Occipital lobe (tissue), 2 donors: Measurements from ENCODE around the gene LY9. TPM values are rescaled to one million over a fixed set of nuclear protein-coding genes. Genes with fewer than 3 reads are reported as not detected.
"Not testable (repeated sequence)": the region's sequence is repeated elsewhere in the genome, so short reads cannot be mapped to it uniquely, and the experiment has no call there.

ENCODE experiments used
- DNase-seq: peaks from one replicate; lab custom pipeline; 2025; lab: John Stamatoyannopoulos, UW
- total RNA-seq: library from RNA; depleted of rRNA; stranded (reverse); fragments of >200 nt; gene quantifications from one replicate; pipeline ENCODE4 v1.2.3, GENCODE V29; 2014

Gene LY9
- total RNA-seq, 1 donor from 2014 or later: not detected

DNA sequence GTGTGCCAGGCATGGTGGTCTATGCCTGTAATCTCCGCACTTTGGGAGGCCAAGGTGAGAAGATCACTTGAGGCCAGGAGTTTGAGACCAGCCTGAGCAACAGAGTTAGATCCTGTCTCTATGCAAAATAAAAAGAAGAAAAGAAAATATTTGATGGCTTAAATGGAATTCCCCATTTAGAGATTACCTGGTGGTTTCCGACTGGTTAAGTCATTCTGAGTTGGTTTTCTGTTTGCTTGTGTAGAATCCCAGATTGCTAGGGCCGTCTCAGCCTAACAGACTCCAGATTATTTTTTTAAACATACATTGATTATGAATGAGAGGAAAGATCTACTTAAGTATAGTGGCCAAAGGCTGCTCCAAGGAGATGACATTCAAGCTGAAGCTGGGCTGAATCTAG lies 22.9 kb upstream of the LY9 start:
- DNase-seq: no peak

DNA sequence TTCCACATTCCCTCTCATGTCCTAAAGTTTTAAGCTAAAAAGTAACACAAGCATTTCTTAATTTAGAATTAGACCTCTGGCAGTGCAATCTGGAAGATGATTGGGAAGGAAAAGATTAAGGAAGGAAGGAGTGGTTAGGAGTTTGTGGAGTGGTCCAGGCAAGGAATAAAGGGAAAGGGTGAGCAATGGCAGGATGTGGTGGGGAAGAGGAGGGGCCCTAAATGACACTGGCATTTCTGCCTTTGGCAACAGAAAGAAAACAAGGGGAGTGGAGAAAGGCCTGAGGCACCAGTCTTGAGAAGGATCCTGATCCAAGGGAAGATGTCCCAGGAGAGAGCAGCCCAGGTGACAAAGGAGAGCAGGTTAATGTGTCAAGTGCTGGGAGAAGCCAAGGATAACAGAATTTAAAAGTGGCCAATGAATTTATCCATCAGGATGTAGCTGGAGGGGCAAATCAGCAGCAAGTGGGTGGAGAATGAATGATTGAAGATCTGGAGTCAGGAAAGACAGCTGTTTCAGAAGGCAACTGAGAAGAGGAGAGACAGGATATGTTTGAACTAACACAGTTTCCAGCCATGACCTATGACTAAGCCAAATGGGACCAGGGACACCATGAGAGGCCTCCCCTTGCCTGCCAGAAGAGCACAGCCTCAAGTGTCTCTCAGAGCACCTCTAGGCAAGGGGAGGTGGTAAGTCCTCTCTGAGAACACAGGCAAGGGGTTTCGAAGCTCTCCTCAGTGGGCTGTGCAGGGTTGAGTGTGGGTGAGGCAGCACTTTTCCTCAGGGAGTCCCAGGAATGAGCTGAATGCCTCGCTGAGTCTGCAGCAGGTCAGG lies 20.9 kb upstream of the LY9 start:
- DNase-seq: no peak

DNA sequence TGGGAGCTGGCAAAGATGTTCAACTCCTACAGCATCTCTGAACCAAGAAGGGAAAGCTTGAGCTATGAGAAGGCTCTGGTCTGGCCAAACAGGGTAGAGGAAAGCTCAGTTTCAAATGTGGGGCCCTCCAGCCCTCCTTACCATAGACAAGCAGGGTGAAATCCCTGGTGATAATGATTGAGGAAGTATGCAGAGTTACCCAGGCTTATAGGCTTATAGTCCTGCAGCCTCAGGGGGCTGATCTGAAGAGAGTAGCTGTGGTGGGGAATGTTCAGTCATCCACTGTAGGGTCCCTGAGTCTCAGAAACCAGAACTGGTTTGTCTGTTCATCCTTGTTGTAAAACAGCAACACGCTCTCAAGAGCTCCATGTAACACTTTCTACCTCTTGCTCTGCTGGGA lies 19.8 kb upstream of the LY9 start:
- DNase-seq: no peak

DNA sequence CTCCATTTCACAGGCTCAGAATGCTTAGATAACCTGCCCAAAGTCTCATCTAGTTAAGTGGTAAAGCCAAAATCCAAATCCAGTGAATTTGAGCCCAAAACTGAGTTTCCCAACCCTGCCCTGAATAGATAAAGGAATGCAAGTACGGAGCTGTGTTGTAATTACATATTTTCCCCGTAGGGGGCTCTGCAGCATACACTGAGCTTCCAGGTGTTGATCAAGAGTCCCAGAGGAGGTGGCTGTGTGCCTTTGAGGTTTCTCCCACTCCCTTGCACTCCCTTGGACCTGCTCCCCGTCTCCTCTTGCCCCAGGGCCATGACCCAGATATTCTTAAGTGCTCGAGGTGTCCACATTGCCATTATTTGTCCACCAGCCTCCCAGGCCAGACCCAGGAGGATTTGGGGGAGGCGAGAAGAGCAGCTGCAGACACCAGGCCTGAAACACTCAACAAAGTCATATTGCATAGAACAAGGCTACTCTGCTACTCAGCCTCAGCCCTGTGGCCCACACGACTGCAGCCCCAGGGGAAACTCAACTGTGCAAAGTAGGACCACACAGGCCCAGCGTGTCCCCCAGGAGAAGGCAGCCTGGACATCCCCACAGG lies 18.4 kb upstream of the LY9 start:
- DNase-seq: no peak

DNA sequence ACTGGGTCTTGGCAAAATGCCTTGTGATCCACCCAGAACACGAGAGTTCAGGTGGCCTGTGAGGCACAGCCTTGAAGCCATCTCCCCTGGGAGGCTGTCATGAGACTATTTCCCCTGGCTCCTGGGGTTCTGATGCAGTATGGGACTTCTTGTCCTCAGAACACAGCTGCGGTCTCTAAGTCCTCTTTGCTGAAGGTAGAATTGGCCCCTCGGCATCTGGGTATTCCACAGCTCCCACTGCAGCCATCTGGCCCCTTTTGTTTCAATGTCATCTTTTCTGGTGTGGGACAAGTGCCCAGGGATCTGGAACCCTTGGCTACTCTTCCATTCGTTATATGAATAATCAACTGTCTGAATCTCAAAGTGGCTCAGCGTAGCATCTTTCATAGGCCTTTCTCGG lies 17.0 kb upstream of the LY9 start:
- DNase-seq: no peak

DNA sequence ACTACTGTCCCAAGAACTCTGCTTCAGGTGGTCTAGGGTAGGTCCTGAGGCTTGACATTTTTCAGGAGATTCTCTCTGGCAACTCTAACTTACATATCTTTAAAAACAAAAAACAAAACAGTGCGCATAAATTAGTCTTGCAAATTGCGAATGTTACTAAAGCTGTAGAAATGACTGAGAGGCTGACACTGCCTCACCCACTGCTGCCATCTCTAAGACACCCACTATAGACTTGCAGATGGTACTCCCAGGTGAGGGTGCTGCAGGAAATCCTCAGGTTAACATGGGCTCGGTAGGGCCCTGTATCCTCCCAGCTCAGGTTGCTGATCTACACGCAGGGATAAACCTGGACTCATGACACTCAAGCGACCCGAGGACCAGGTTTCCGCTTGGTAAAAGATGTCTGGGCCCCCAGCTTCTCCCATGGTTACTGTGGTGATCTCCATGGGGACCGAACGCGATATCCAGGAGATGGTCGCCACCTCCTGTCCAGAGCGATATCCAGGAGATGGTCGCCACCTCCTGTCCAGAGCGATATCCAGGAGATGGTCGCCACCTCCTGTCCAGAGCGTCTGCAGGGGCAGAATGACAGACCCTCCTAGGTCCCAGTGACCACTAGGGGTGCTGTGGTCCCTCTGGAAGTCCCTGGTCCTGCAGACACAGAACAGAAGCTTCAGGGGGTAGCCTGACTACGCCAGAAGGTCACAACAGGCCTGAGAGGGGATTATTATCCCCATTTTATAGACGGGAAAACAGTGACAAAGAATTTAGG lies 16.2 kb upstream of the LY9 start:
- no peak for DNase-seq

DNA sequence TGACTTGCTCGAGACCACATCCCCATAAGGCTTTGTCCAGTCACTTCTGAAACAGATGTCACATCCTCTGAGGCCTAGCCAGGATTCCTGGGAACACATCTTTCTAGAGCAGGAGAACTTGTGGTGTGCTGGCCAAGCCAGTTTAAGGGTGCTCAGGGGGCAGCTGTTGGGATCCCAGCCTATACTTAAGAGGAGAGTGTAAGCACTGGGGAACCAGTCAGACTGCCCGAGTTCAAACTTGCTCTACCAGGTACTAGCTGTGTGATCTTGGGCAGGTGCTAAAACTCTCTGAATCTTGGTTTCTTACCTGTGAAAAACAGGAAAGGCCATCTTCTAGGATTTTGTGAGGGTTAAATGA lies 15.6 kb upstream of the LY9 start:
- no peak for DNase-seq

DNA sequence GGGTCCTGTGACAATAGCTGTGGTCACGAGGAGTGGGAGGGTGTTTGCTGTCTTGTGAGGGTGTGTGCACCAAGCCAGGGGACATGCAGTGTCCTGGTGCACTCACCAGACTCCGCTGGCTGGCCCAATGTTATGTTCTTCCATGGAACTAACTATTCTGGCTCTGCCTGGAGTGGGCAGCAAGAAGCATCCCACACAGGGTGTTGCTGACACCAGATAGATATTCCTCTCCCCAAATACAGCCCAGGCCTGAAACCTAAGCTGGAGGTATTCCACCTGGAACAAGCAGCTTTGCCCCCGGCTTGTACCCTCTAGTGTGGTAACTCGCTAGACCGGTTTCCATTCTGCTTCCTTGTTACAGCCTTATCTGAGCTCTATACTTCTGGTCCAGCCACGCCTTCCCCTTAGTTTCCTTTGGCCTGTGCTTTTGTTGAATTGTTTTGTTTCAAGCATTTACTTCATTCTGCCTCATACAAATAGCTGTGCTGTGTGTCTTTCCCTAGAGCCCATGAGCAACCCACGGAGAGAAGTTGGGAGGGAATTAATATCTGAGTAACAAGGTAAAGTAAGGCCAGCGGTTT lies 14.7 kb upstream of the LY9 start:
- no peak for DNase-seq

DNA sequence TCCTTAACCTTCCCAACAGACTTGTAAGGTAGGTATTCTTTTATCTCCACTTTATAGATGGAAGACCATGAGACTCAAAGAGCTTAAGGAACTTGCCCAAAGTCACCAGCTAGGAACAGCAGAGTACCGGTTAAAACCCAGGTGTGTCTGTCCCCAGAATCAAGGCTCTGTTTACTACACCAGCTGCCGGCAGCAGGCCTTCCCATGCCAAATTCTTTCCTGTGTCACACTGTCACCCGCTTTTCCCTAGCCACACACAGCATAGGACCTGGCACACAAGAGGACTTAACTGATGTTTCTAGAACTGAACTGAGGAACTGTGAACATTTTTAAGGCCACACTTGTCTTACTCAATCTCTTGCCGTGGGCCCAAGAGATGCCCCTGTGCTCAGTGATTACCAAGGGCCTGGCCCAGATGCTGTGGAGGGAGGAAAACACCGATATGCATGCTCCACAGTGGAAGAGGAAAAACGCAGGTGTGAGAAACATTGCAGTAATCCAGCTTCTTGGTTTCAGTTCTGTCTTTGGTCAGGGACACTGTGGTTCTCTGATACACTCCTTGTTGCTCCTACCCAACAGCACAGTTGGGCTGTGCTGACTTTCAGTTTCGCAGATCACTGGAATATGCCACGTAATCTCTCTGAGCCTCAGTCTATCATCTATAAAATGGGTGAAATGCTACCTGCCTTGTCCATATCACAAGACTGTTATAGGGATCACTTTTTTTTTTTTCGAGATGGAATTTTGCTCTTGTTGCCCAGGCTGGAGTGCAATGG lies 13.9 kb upstream of the LY9 start:
- no peak for DNase-seq

DNA sequence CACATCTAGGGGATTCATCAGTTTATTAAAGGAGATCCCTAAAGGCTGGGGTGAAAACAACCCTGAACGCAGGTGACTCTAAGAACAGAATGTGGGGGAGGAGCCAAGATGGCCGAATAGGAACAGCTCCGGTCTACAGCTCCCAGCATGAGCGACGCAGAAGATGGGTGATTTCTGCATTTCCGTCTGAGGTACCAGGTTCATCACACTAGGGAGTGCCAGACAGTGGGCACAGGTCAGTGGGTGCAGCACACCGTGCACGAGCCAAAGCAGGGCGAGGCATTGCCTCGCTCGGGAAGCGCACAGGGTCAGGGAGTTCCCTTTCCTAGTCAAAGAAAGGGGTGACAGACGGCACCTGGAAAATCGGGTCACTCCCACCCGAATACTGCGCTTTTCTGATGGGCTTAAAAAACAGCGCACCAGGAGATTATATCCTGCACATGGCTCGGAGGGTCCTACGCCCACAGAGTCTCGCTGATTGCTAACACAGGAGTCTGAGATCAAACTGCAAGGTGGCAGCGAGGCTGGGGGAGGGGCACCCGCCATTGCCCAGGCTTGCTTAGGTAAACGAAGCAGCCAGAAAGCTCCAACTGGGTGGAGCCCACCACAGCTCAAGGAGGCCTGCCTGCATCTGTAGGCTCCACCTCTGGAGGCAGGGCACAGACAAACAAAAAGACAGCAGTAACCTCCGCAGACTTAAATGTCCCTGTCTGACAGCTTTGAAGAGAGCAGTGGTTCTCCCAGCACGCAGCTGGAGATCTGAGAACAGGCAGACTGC lies 12.8 kb upstream of the LY9 start:
- not testable (repeated sequence) for DNase-seq

DNA sequence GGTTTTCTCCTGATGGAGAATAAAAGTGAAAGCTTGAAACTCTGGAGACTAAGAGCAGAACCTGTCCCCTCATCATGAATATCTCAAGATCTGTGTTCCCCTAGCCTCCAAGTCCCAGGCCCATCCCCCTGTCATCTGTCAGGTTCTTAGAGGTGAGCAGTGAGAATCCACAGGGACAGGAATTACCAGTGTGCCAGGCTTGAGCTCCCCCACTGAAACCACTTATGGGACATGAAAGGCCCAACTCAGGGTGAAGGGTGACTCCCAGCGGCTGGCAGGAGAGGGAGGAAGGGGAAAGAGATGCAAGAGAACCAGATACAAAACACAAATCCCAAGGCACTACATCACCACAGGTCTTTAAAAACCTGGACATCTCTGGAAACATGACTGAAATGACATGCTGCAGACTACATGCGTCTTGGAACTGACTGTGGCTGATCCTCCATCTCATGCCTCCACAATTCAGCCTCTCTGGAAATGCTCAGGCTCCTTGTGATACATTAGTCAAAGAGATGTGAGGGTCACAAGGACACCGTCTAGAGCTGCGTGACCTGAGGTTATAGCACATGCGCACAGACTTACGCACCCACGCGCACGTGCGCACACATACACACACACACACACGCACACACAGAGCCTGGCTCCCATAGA lies 6.8 kb upstream of the LY9 start:
- no peak for DNase-seq

DNA sequence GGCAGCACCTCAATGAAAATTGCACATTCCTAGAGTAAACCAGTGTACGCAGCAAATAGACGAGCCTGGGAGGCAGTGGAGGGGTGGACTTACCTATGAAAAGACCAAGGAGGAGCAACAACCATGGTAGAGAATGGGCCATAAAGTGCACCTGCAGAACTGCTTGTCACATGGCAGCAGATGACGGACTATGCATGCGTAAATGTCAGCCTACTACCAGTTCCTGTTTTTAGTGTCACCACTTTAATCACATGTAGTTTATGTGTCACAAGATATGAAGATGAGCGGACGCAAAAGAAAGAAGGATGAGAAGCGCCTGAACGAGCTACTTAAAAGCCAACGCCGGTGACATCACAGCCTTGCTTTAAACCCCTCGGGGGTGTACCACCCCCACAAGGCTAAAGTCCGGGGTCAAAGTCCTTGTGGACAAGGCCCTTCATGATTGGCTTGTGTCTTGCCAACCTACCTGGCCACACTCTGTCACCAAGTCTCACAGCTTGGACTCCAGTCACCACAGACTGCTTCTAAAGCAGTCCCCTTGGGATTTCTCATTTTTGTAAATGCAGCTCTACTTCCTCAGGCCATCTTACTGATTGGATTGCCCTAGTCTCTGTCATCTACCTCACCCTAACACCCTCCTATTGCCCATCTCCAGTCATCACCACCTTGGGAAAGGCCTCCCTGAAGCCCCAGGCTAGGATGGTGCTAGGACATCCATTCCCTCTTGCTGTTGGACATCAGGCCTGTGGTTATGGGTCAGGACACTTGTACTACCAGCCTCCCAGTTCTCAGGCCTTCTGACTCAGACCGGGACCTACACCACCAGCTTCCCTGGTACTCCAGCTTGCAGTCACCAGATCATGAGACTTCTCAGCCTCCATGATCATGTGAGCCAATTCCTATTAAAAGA lies 6.0 kb upstream of the LY9 start:
- no peak for DNase-seq

DNA sequence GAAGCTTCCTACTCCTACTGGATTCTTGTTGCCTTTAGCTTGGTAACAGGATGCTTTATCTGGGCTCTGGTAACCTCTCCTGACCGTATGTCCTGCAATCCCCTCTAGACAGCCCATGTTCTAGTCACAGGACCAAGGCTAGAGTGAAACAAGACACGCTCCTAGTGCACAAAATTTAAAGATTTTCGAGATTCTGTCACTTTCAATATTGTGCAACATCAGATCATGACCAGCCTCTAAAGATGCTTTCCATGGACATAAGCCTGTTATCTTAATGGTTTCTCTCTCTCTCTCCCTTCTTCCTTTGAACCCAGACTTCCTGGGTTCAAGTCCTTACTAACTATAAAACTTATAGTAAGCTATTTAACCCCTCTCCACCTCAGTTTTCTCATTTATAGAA lies 1.6 kb upstream of the LY9 start:
- DNase-seq: no peak

DNA sequence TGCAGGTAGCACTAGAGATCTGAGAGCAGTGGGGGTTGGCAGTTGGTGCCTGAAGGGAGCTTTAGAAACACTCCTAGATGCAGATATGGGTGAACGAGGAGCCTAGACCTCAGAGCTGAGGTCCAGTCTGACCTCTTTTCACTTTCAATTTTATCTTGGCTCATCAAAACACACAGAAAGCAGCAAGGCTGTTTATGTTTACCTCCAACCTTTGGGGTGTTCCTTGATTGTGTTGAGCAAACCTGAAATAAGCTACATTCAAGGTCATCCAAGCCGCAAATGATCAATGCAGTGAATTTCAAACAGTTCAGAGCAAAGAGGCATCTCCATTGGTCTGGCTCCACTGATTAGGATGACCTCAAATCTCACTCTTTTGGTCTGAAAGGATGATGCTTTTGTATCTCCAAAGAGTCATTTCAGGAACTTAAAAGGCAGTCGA lies 1.3 kb downstream of the LY9 start:
- DNase-seq: no peak

DNA sequence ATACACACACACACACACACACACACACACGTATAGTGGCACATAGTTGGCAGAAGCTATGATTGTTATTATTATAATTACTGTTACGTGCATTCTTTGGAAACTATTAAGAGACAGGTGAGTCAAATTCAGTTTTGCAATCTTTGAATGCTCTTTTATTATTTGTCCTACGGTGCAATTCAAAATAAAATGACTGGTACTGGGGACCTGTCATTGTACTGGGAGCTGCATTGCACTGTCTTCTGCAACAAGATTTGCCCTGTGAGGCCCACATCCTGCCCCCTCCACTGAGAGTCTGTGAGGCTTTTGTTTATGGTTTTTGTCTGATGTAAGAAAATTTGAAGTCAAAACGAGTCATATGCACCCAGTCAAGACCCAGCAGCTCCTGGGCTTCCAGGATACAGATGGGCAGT lies 1.9 kb downstream of the LY9 start:
- no peak for DNase-seq

DNA sequence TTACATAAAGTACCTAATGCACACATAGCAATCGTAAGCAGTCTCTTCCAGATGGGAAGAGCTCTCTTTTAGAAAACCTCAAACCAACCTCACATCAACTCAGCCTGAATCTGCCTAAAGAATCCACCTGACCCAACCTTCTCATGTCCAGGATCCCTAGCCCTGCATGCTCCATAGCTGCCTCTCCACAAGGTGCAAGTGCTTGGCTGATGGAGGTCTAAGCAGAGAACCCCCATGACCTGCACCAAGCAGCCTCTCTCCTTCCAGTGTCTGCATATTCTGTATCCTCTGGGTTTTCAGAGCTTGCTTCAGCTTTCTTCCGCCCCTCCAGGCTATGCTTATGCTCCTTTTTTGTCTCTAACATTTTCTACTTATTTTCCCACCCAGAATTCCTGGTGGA lies 2.5 kb downstream of the LY9 start:
- DNase-seq: no peak

DNA sequence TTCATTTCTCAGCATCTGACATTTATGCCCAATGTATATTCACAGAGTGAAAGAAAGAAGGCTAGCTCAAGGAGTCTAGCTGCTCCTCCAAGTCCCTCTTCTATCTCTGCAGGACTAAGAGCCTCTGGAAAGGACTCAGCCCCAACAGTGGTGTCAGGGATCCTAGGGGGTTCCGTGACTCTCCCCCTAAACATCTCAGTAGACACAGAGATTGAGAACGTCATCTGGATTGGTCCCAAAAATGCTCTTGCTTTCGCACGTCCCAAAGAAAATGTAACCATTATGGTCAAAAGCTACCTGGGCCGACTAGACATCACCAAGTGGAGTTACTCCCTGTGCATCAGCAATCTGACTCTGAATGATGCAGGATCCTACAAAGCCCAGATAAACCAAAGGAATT lies 3.7 kb downstream of the LY9 start:
- no peak for DNase-seq

DNA sequence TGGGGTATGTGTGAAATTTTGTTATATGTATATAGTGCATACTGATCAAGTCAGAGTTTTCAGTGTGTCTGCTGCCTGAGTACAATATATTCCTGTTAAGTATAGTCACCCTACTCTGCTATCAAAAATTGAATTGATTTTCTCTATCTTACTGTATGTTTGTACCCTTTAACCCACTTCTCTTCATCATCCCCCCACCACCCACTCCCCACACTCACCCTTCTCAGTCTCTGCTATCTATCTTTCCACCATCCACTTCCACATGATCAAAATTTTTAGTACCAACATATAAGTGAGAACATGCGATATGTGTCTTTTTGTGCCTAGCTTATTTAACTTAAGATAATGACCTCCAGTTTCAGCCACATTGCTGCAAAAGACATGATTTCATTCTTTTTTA lies 4.2 kb downstream of the LY9 start:
- DNase-seq: no peak
